Hindlimb muscle (tissue), 1 donor: ENCODE data around the gene SNAPC2. TPM values are rescaled to one million over a fixed set of nuclear protein-coding genes. Genes with fewer than 3 reads are reported as not detected.

Experiments used
- DNase-seq: peaks from one replicate; pipeline ENCODE4 v3.0.0-alpha.2; 2013
- polyA plus RNA-seq: library from polyadenylated mRNA; unstranded; fragments of 120-200 nt; gene quantifications from one replicate; pipeline ENCODE4 v1.2.1, GENCODE V29; 2013; ENCODE audit not compliant: insufficient read length

SNAPC2 gene
- polyA plus RNA-seq, 1 donor, result 22.8 TPM

DNA sequence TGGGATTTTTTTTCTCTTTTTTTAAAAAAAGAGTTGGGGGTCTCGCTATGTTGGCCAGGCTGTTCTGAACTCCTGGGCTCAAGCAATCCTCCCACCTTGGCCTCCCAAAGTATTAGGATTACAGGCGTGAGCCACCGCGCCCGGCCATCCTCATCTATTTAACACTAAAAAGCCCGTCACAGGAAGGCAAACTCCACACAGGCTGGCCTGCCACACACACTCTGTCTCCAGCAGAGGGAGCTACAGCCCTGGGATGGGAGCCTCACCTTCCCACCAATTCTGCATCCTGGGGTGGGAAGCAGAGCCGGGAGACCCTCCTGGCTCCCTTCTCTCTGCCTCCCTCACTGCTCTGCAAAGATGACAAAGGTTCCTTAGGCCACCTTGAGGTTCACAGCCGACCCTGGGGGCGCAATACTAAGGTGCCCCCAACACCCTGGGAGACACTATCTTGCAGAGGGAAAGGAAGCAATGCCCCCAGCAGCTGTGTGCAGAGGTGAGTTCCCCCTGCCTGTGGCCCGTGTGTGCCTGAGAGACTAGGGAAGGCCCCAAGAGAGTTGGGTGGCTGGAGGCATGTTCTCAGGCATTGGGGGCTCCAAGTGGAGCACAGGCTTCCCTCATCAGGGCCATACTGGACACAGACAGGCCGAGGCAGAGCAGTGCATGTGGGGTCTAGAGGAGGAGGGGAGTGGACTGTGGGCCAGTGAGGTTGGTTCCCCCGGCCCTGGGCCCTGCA, 50.7 kb downstream of the SNAPC2 start:
- no peak for DNase-seq

DNA sequence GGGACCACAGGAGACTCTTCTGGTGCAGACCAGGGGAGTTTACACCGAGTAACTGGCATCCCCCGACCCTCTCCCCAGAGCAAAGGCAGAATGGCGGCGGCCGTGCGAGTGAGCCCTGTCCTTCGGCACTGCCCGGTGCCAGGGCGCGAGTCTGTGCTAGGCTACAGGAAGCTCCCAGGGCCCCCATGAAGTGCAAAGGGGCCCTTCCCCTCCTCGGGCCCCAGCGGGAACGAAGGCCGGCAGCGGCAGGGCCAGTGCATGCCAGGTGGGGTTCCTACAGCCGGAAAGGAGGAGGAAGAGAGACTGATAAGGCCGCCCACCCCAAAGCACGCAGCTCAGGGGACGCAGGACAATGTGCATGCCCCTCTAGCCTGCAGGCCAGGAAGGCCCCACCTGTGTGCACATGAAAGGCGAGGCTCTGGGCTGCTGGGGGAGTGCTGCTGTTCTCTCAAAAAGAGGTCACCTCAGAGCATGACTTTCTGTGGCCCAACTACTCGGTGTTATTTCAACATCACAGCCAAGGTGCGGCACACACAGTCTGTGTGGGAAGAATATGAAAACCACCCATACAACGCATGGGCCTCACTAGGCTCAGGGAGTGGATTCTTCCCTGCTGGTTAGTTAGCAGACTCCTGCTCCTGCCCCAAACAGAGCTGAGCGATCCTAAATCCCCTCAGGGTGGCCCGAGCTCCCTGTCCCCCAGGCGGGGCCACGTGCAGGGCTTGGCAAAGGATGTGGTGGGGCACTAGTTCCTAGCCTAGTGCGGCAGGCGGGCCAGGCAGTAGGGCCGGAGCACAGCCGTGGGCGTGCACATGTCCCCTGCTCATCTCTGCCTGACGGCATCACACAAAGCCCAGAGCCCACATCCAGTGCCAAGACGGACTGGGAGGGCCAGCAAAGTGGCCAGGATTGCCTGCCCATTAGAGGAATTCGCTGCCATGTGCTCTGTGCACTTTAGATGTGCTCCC, 51.7 kb downstream of the SNAPC2 start:
- no peak for DNase-seq

Other genes with a start within 250 kb of the SNAPC2 start
- 0.25 TPM for gene MCEMP1, start 243.2 kb upstream of the SNAPC2 start, polyA plus RNA-seq
- 42.8 TPM for gene TRAPPC5, start 239.5 kb upstream of the SNAPC2 start, polyA plus RNA-seq
- 0.65 TPM for gene FCER2, start 218.2 kb upstream of the SNAPC2 start, polyA plus RNA-seq
- gene CLEC4G, start 188.2 kb upstream of the SNAPC2 start, polyA plus RNA-seq, result not detected
- gene CD209, start 172.8 kb upstream of the SNAPC2 start, polyA plus RNA-seq, result 2.4 TPM
- gene CLEC4M, start 157.1 kb upstream of the SNAPC2 start, polyA plus RNA-seq, result not detected
- 17.6 TPM for gene EVI5L, start 90.1 kb upstream of the SNAPC2 start, polyA plus RNA-seq
- 0.48 TPM for gene PRR36, start 45.9 kb upstream of the SNAPC2 start, polyA plus RNA-seq
- gene LRRC8E, start 31.8 kb upstream of the SNAPC2 start, polyA plus RNA-seq, result not detected
- gene MAP2K7, start 16.5 kb upstream of the SNAPC2 start, polyA plus RNA-seq, result 27.2 TPM
- 0.67 TPM for gene TGFBR3L, start 5.5 kb upstream of the SNAPC2 start, polyA plus RNA-seq
- 2.6 TPM for gene CTXN1, start 5.8 kb downstream of the SNAPC2 start, polyA plus RNA-seq
- 54.9 TPM for gene TIMM44, start 23.3 kb downstream of the SNAPC2 start, polyA plus RNA-seq
- gene ELAVL1, start 85.3 kb downstream of the SNAPC2 start, polyA plus RNA-seq, result 58.2 TPM
- not detected for gene CCL25, start 132.4 kb downstream of the SNAPC2 start, polyA plus RNA-seq
- 14.4 TPM for gene FBN3, start 229.3 kb downstream of the SNAPC2 start, polyA plus RNA-seq